ENCODE measurements around the gene ETV3L. TPM values are rescaled to one million over a fixed set of nuclear protein-coding genes. Genes with fewer than 3 reads are reported as not detected.

The ETV3L gene
- total RNA-seq, 4 donors from 2014 or later, result not detected

GRCh38 chr1:157119448-157119847 is 19.8 kb upstream of the ETV3L start:
- intact Hi-C loops (cut with DNase I; ENCODE audit: low total_unique reads) (loop anchor here (5.0 kb wide), 1 partner anchor 388 kb away; no protein-coding TSS in a partner anchor), in situ Hi-C loops (cut with MboI; ENCODE audit: low pct_ligation_motif_present in 1 of 4, low pct_unique_long_range_greater_than_20kb in 1 of 4, low sequenced_read_pairs in 3 of 4) (no loop called here)
- peaks cover 0 to 4% (median 1%) of the 10 kb centered on the region in 4 donors for H3K36me3 ChIP-seq
- H3K4me3 ChIP-seq, result no peak overlapping the region
- no peak for DNase-seq
- TF ChIP-seq POLR2AphosphoS5 (IDR thresholded peaks at IDR 0.05) (no peak), EP300 (IDR thresholded peaks at IDR 0.05; ENCODE audit: low read depth) (no peak), CTCF (IDR thresholded peaks at IDR 0.05) (no peak), POLR2A (IDR thresholded peaks at IDR 0.05) (no peak)
- 50 to 87% methylated on average over 1 to 2 of the region's 2 CpGs for WGBS, 2 donors (ENCODE audit: low coverage in 1 of 2)
- H3K4me1 ChIP-seq, result no peaks in the 10 kb centered on the region
- H3K9me3 ChIP-seq, result no peaks in the 10 kb centered on the region
- H3K27me3 ChIP-seq, result peaks cover 3% of the 10 kb centered on the region
- no peak overlapping the region for H3K27ac ChIP-seq

- WGBS, 2 donors (ENCODE audit: low coverage in 1 of 2), result 87 to 88% methylated on average over 6 to 9 of the region's 9 CpGs
- TF ChIP-seq CTCF (IDR thresholded peaks at IDR 0.05) (no peak), EP300 (IDR thresholded peaks at IDR 0.05; ENCODE audit: low read depth) (no peak), POLR2AphosphoS5 (IDR thresholded peaks at IDR 0.05) (no peak), POLR2A (IDR thresholded peaks at IDR 0.05) (no peak)
- H3K27ac ChIP-seq, result no peak overlapping the region
- no peaks in the 10 kb centered on the region for H3K4me1 ChIP-seq
- H3K9me3 ChIP-seq, result no peaks in the 10 kb centered on the region
- no peak for DNase-seq
- H3K4me3 ChIP-seq, result no peak overlapping the region
- peaks cover 0 to 2% (median 0%) of the 10 kb centered on the region in 4 donors for H3K36me3 ChIP-seq
- peaks cover 3% of the 10 kb centered on the region for H3K27me3 ChIP-seq
- intact Hi-C loops (cut with DNase I; ENCODE audit: low total_unique reads) (loop anchor here (5.0 kb wide), 1 partner anchor 388 kb away; no protein-coding TSS in a partner anchor), in situ Hi-C loops (cut with MboI; ENCODE audit: low pct_ligation_motif_present in 1 of 4, low pct_unique_long_range_greater_than_20kb in 1 of 4, low sequenced_read_pairs in 3 of 4) (no loop called here)
Measured at GRCh38 chr1:157119008-157119407, 19.4 kb upstream of the ETV3L start.

DNA sequence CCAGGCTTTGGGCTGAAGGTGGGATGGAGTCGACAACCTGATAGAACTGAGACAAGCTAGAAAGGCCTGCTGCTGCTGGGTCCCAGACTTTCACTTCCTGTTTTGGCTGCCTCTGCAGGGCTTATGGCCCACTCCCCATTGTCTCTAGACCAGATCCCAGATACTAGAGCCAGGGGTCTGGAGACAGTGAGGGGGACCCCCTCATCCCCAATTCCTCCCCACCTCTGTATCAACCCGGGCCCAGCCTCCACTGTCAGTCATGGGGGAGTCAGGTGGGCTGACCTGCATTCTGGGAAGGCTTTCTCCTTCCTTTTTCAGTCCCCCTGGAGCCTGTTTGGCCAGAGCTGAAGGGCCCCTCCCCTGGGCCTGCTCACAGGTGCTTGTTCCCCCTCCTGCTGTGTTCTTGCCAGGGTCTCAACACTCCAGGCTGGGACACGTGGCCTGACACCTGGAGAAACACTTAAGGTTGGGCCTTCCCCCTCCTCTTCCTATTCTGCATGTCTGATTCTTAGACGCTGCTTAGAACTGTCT is 18.0 kb upstream of the ETV3L start:
- Histone ChIP-seq H3K36me3 (peaks cover 0 to 2% (median 0%) of the 10 kb centered on the region in 4 donors), H3K4me1 (no peaks in the 10 kb centered on the region), H3K4me3 (no peak overlapping the region), H3K27me3 (peaks cover 9% of the 10 kb centered on the region), H3K9me3 (no peaks in the 10 kb centered on the region), H3K27ac (no peak overlapping the region)
- WGBS, 2 donors (ENCODE audit: low coverage in 1 of 2), result 65 to 100% methylated on average over 1 to 4 of the region's 4 CpGs
- in situ Hi-C loops (cut with MboI; ENCODE audit: low pct_ligation_motif_present in 1 of 4, low pct_unique_long_range_greater_than_20kb in 1 of 4, low sequenced_read_pairs in 3 of 4) (no loop called here), intact Hi-C loops (cut with DNase I; ENCODE audit: low total_unique reads) (loop anchor here (5.0 kb wide), 1 partner anchor 390 kb away; no protein-coding TSS in a partner anchor)
- DNase-seq, result no peak
- no peak for TF ChIP-seq EP300 (IDR thresholded peaks at IDR 0.05; ENCODE audit: low read depth)
- no peak for TF ChIP-seq CTCF (IDR thresholded peaks at IDR 0.05)
- TF ChIP-seq POLR2A (IDR thresholded peaks at IDR 0.05), result no peak
- TF ChIP-seq POLR2AphosphoS5 (IDR thresholded peaks at IDR 0.05), result no peak

DNA sequence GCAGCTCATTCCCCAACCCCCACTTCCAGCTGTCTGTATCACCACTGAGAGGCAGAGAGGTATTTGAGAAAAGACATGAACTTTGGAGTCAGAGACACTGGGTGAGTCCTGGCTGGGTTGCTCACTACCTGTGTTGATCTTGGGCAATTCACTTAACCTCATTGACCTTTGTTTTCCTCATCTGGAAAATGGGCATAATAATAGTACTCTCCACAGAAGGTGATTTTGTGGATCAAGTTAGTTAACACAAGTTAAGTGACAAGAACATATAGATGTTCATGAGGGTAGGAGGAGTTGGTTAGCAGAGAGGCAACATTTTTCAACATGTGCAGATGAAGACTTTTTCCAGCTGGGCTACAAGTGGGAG is 17.1 kb upstream of the ETV3L start:
- intact Hi-C loops (cut with DNase I; ENCODE audit: low total_unique reads) (loop anchor here (5.0 kb wide), 1 partner anchor 391 kb away; no protein-coding TSS in a partner anchor), in situ Hi-C loops (cut with MboI; ENCODE audit: low pct_ligation_motif_present in 1 of 4, low pct_unique_long_range_greater_than_20kb in 1 of 4, low sequenced_read_pairs in 3 of 4) (no loop called here)
- no peaks in the 10 kb centered on the region for H3K36me3 ChIP-seq

More for the DNA sequence above, 17.1 kb upstream of the ETV3L start:
- no peaks in the 10 kb centered on the region for H3K4me1 ChIP-seq
- H3K9me3 ChIP-seq, result no peaks in the 10 kb centered on the region
- no peak overlapping the region for H3K27ac ChIP-seq
- no peak for DNase-seq
- TF ChIP-seq CTCF (IDR thresholded peaks at IDR 0.05), result no peak
- TF ChIP-seq EP300 (IDR thresholded peaks at IDR 0.05; ENCODE audit: low read depth), result no peak
- no peak for TF ChIP-seq POLR2A (IDR thresholded peaks at IDR 0.05)
- no peak for TF ChIP-seq POLR2AphosphoS5 (IDR thresholded peaks at IDR 0.05)
- peaks cover 17% of the 10 kb centered on the region for H3K27me3 ChIP-seq
- no peak overlapping the region for H3K4me3 ChIP-seq

All from transverse colon (tissue), 4 donors.